HG03175 (cell line): ENCODE measurements around the gene LDLR.
"Not testable (repeated sequence)": the region's sequence is repeated elsewhere in the genome, so short reads cannot be mapped to it uniquely, and the experiment has no call there.

ENCODE experiments used
- ATAC-seq: cut with Tn5 transposase; IDR thresholded peaks from one replicate; pipeline ENCODE4 v1.9.1; 2021; ENCODE audit warnings: mild to moderate bottlenecking, moderate library complexity; ENCODE audit not compliant: unreplicated experiment

The LDLR gene

DNA sequence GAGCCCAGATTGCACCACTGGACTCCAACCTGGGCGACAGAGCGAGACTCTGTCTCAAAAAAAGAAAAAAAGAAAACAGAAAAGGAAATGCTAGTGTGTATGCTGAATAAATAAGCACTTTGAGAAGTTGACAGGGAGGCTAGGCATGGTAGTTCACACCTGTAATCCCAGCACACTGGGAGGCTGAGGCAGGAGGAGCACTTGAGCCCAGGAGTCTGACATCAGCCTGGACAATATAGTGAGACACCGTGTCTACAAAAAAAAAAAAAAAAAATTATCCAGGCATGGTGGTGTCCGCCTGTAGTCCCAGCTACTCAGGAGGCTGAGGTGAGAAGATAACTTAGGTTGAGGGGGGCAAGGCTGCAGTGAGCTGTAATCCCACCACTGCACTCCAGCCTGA, 19.1 kb upstream of the LDLR start:
- ATAC-seq: no peak

- ATAC-seq: no peak
These were observed 15.7 kb upstream of the LDLR start for GRCh38 chr19:11073568-11073967.

- ATAC-seq: not testable (repeated sequence)
These were observed 12.5 kb upstream of the LDLR start for GRCh38 chr19:11076792-11077191.

DNA sequence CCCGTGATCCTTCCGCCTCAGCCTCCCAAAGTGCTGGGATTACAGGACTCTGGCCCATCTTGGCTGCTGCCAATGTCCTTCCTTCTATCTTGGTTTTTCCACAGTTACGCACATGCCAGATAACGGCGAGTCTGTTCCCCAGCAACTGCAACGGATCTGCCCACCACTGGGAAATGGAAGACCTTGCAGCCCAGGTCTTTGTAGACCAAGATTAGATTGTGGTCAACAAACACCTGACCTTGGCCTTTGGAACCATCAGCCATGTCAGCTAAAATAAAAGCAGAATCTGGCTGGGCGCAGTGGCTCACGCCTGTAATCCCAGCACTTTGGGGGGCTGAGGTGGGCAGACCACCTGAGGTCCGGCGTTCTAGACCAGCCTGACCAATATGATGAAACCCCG, 10.4 kb upstream of the LDLR start:
- ATAC-seq: no peak

DNA sequence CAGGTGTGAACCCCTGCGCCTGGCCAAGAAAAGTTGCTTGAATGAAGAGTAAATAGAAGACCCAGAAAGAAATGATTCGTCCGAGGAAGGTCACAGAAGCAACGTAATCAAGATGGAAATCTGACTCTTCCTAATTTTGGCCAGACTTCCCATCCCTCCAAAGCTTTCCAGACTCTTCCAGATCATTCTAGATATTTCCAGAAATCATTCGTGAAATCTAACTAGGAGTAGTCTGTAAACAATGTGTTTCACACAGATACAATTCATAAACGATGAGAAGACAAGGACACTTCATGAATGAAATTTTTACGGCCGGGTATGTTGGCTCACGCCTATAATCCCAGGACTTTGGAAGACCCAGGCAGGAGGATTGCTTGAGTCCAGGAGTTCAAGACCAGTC, 9.3 kb upstream of the LDLR start:
- ATAC-seq: no peak

DNA sequence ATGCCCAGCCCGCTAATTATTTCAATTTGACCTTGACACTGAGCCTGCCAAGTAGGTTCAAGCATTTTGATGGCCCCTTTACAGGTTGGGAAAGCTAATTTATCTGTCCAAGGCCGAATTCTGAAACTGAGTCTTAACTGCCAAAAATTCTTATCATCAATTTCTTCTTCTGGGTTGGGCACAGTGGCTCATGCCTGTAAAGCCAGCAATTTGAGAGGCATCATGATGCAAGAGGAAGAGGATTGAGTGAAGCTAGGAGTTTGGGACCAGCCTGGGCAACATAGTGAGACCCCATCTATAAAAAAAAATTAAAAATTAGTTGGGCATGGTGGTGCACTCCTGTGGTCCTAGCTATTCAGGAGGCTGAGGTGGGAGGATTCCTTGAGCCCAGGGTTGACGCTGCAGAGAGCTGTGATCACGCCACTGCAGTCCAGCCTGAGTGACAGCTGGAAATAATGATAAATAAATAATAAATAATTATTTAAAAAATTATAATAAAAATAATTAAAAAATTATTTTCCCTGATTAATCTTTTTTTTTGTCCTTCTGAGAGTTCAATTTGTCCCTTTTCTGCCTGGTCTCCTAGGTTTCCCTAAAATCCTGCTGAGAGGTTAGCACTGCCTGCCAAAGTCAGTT, 1.3 kb upstream of the LDLR start:
- no peak for ATAC-seq

GRCh38 chr19:11088506-11089253, 583 bp upstream of the LDLR start:
- ATAC-seq: no peak

DNA sequence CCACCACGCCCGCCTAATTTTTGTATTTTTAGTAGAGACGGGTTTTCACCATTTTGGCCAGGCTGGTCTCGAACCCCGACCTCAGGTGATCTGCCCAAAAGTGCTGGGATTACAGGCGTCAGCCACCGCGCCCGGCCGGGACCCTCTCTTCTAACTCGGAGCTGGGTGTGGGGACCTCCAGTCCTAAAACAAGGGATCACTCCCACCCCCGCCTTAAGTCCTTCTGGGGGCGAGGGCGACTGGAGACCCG, 676 bp downstream of the LDLR start:
- not testable (repeated sequence) for ATAC-seq

DNA sequence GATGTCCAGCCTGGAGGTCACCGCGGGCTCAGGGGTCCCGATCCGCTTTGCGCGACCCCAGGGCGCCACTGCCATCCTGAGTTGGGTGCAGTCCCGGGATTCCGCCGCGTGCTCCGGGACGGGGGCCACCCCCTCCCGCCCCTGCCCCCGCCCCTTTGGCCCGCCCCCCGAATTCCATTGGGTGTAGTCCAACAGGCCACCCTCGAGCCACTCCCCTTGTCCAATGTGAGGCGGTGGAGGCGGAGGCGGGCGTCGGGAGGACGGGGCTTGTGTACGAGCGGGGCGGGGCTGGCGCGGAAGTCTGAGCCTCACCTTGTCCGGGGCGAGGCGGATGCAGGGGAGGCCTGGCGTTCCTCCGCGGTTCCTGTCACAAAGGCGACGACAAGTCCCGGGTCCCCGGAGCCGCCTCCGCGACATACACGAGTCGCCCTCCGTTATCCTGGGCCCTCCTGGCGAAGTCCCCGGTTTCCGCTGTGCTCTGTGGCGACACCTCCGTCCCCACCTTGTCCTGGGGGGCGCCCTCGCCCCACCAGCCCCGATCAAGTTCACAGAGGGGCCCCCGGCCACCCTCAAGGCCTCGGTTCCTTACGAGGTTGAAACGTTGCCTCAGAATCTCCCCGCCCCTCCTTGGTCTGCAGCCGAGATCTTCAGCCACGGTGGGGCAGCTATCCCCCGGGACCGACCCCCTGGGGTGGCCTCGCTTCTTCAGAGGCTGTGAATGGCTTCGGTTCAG, 1.2 kb downstream of the LDLR start:
- peak; percentile 75 for ATAC-seq

DNA sequence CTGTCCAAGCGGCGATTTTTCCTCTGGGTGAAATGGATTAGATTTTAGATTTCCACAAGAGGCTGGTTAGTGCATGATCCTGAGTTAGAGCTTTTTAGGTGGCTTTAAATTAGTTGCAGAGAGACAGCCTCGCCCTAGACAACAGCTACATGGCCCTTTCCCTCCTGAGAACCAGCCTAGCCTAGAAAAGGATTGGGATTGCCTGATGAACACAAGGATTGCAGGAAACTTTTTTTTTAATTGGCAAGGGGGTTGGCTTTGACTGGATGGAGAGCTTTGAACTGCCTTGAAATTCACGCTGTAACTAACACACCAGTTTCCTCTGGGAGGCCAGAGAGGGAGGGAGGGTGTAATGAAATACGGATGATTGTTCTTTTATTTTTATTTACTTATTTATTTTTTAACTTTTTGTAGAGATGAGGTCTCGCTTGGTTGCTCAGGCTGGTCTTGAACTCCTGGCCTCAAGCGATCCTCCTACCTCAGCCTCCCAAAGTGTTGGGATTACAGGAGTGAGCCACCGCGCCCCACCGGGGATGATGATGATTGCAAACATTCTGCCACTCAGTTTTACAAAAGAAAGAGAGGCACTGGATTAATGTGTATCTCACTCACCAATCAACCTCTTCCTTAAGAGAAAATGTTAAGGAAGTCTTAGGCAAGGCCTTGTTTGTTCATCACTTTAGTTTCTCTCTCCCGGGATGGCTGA, 1.9 kb downstream of the LDLR start:
- ATAC-seq: no peak

- no peak for ATAC-seq
These were observed 2.5 kb downstream of the LDLR start for GRCh38 chr19:11091703-11092153.

DNA sequence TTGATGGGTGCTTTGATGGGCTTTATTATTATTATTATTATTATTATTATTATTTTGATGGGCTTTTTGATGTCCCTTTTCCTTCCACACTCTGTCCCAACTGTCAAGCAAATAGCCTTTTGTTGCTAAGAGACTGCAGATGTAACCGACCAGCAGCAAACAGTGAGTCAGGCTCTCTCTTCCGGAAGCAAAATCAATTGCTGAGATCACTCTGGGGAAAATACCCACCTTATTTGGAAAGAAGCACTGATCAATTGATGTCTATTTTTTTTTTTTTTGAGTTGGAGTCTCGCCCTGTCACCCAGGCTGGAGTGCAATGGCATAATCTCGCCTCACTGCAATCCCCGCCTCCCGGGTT, 2.9 kb downstream of the LDLR start:
- ATAC-seq: no peak

DNA sequence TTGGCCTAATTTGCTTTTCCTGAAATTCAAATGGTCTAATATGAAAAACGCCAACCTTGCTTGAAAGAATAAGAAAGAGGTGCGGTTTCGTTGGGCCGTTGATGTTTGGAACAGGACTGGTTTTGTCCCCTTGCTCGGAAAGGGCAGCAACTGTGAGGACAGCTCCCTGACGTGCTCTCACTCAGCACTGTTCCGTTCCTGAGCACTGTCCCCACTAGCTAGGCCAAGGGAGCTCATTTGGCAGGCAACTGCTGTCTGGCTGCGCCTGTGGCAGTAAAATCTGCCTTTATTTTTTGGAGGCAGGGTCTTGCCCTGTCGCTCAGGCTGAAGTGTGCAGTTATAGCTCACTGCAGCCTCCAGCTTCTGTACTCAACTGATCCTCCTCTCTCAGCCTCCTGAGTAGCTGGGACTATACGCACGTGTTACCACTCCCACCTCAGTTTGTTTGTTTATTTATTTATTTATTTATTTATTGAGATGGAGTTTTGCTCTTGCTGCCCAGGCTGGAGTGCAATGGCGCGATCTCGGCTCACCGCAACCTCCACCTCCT, 4.5 kb downstream of the LDLR start:
- no peak for ATAC-seq

GRCh38 chr19:11094520-11094894, 5.2 kb downstream of the LDLR start:
- ATAC-seq: no peak

GRCh38 chr19:11096210-11096841, 7.1 kb downstream of the LDLR start:
- ATAC-seq: peak; percentile 45

- ATAC-seq: not testable (repeated sequence)
These were observed 8.1 kb downstream of the LDLR start for GRCh38 chr19:11097367-11097766.

DNA sequence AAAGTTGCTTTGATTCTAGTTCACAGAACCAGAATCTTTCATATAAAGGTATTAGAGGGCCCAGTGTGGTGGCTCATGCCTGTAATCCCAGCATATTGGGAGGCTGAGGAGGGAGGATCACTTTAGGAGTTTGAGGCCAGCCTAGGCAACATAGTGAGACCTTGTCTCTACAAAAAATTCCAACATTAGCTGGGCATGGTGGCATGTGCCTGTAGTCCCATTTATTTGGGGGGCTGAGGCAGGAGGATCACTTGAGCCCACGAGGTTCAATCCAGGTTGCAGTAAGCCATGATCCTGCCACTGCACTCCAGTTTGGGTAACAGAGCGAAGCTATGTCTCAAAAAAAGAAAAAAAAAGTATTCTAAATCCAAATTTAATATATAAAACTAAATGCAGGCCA, 9.1 kb downstream of the LDLR start:
- ATAC-seq: no peak

DNA sequence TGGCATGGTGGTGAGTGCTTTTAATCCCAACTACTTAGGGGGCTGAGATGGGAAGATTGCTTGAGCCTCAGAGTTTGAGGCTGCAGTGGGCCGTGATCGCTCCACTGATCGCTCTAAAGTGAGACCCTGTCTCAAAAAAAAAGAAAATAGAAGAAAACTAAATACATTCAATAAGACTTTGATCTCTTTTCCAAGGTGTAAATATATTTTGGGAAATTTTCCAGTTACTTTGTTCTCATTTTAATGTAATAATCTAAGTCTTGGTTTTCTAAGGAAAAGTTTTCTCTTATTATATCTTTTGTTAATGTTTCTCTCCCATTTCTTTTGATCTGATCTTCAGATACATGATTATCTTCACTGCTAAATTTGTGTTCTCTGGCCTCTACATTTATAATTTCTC, 9.6 kb downstream of the LDLR start:
- no peak for ATAC-seq

GRCh38 chr19:11100049-11100448, 10.8 kb downstream of the LDLR start:
- ATAC-seq: no peak

- ATAC-seq: no peak
These were observed 11.8 kb downstream of the LDLR start for GRCh38 chr19:11101057-11101456.

GRCh38 chr19:11102944-11103343, 13.7 kb downstream of the LDLR start:
- ATAC-seq: no peak
